Heart left ventricle (tissue), 16 donors: ENCODE data around the gene UBN2. TPM values are rescaled to one million over a fixed set of nuclear protein-coding genes. Genes with fewer than 3 reads are reported as not detected.
"Not testable (repeated sequence)": the region's sequence is repeated elsewhere in the genome, so short reads cannot be mapped to it uniquely, and the experiment has no call there.

Experiments used
- ATAC-seq, 4 donors: fragments of 200-7000 bp; cut with Tn5 transposase; one replicate each; pipeline ENCODE4 v1.9.1; 2020 to 2022; ENCODE audit warnings: moderate library complexity in 4 of 4, mild to moderate bottlenecking in 3 of 4, moderate number of reproducible peaks in 1 of 4
- DNase-seq, 5 donors: peaks; one replicate each; pipeline ENCODE4 v3.0.0-alpha.2; 2020
- H3K27ac ChIP-seq, 12 donors: fragments of 200-600 bp; sonication (generic) in 4 of 12; one replicate each; pipeline versions ENCODE4 v1.5.0 to v1.8.0; 2016 to 2022; ENCODE audit warnings: mild to moderate bottlenecking in 2 of 12
- H3K27me3 ChIP-seq, 9 donors: fragments of 200-600 bp; sonication (generic) in 2 of 9; one replicate each; pipeline versions ENCODE4 v1.5.1 to v1.8.0; 2016 to 2022; ENCODE audit warnings: mild to moderate bottlenecking in 3 of 9
- H3K36me3 ChIP-seq, 9 donors: fragments of 200-600 bp; sonication (generic) in 2 of 9; one replicate each; pipeline versions ENCODE4 v1.5.0 to v1.8.0; 2018 to 2022; ENCODE audit warnings: mild to moderate bottlenecking in 2 of 9
- H3K4me1 ChIP-seq, 12 donors: fragments of 200-600 bp; sonication (generic) in 4 of 12; one replicate each; pipeline versions ENCODE4 v1.5.0 to v1.8.0; 2016 to 2022; ENCODE audit warnings: mild to moderate bottlenecking in 3 of 12
- H3K4me3 ChIP-seq, 12 donors: fragments of 200-600 bp; sonication (generic) in 4 of 12; one replicate each; pipeline versions ENCODE4 v1.5.0 to v1.8.0; 2017 to 2022; ENCODE audit warnings: mild to moderate bottlenecking in 9 of 12, moderate library complexity in 4 of 12
- H3K9me3 ChIP-seq, 12 donors: fragments of 200-600 bp; sonication (generic) in 4 of 12; one replicate each; pipeline versions ENCODE4 v1.5.0 to v1.8.0; 2016 to 2022; ENCODE audit warnings: mild to moderate bottlenecking in 1 of 12
- CTCF ChIP-seq, 12 donors: fragments of 200-600 bp; sonication (generic) in 4 of 12; IDR thresholded peaks; one replicate each; pipeline versions ENCODE4 v1.5.0 to v1.8.0; 2018 to 2022; ENCODE audit warnings: antibody characterized with exemption in 12 of 12, mild to moderate bottlenecking in 5 of 12
- POLR2A ChIP-seq, 2 donors: fragments of 450-650 bp; IDR thresholded peaks; one replicate each; pipeline ENCODE4 v1.6.1; 2017; ENCODE audit warnings: antibody characterized with exemption in 2 of 2, mild to moderate bottlenecking in 2 of 2, moderate library complexity in 2 of 2
- WGBS, 4 donors: extraction: QIAGEN DNeasy Blood & Tissue Kit in 2 of 4; methylation state at CpG; one replicate each; pipeline versions ENCODE4 v1.1.5 to v1.1.7; 2013 to 2018; 5-methylcytosine and 5-hydroxymethylcytosine counted together
- intact Hi-C, 10 donors: fragments of 100-400 bp; cut with DNase I; formaldehyde crosslinking; loops; one replicate each; pipeline versions ENCODE4 v1.11.1 to v1.14.2; 2022
- polyA plus RNA-seq, 2 donors: library from polyadenylated mRNA; stranded (reverse); fragments of 200-250 nt; gene quantifications; one replicate each; pipeline ENCODE4 v1.2.3, GENCODE V29; 2013
- total RNA-seq, 9 donors: library from RNA; depleted of rRNA in 2 of 9; stranded (reverse); fragments of >200 nt in 2 of 9; fragmentation: NEBNext Ultra II Directional in 3 of 9; extraction: Animal tissue kit (Norgen Biotek cat#: 25700) in 3 of 9; gene quantifications; one replicate each; pipeline versions ENCODE4 v1.1.0 to v1.2.4, GENCODE V29; 2016 to 2023
- donor health status: ischemic (EF 13 %, LVEDD 7.1; RV severe dilation, severe dysfunction).
- donor health status: healthy with polysubstance abuse.
- donor health status: DM: no; HTN: yes; CAD: no.
- donor health status: DM: no; HTN: no; CAD: no.
- donor health status: ischemic (EF 25% LVEDD 6.9; RV normal size, moderate dysfunction).
- donor health status: ischemic (EF 25% LVEDD 5.7; RV mildly dilated, moderate dysfunction).
- donor health status: healthy.
- donor health status: DM: yes; HTN: yes; CAD: no.
- donor health status: ischemic (EF 35%, LVEDD 5.7; RV mildly dilated, moderate dysfunction).
- donor health status: nonischemic (EF 11% LVEDD 7.7; RV severe dilation, severe dysfunction).
- donor health status: DM: yes; HTN: yes; CAD: no.
- donor health status: PGD.
- donor health status: ischemic (EF 29% LVEDD 5.4; RV normal size, mild dysfunction).
- donor health status: nonischemic (EF 23%, LVEDD 6.1; RV moderate dilation, normal function).

Gene UBN2
- total and polyA plus RNA-seq, 11 donors = 3.3 to 26.9 (median 16.2) TPM

- Histone ChIP-seq H3K27me3 (no peaks in the 10 kb centered on the region), H3K9me3 (peaks cover 0 to 12% (median 4%) of the 10 kb centered on the region in 12 donors), H3K27ac (no peak overlapping the region), H3K4me1 (no peaks in the 10 kb centered on the region), H3K36me3 (no peaks in the 10 kb centered on the region), H3K4me3 (no peak overlapping the region)
- DNase-seq (no peak), ATAC-seq (no peak)
- no peak for TF ChIP-seq CTCF (IDR thresholded peaks at IDR 0.05)
- no peak for TF ChIP-seq POLR2A (IDR thresholded peaks at IDR 0.05)
- intact Hi-C loops = loop anchor here in 1 of 10 donors (5.0 kb wide), 1 partner anchor 53 kb away; no protein-coding TSS in a partner anchor
- 85 to 99% (median 93%) methylated on average over 2 of the region's 2 CpGs for WGBS, 4 donors
Measured at GRCh38 chr7:139200382-139200781, 30.7 kb upstream of the UBN2 start.

- TF ChIP-seq CTCF (IDR thresholded peaks at IDR 0.05) (no peak), POLR2A (IDR thresholded peaks at IDR 0.05) (no peak)
- H3K27ac ChIP-seq = no peak overlapping the region
- WGBS, 4 donors = 71 to 78% (median 75%) methylated on average over 3 of the region's 3 CpGs
- no peaks in the 10 kb centered on the region for H3K27me3 ChIP-seq
- H3K9me3 ChIP-seq = peaks cover 0 to 36% (median 16%) of the 10 kb centered on the region in 12 donors
- no peak for DNase-seq
- H3K4me3 ChIP-seq = no peak overlapping the region
- no peaks in the 10 kb centered on the region for H3K36me3 ChIP-seq
- ATAC-seq = no peak
- H3K4me1 ChIP-seq = no peaks in the 10 kb centered on the region
- intact Hi-C loops = loop anchor here in 1 of 10 donors (5.0 kb wide), 1 partner anchor 57 kb away; no protein-coding TSS in a partner anchor
Measured at GRCh38 chr7:139203992-139204391, 27.0 kb upstream of the UBN2 start.

- H3K27ac ChIP-seq = no peak overlapping the region
- H3K36me3 ChIP-seq = no peaks in the 10 kb centered on the region
- H3K4me1 ChIP-seq = no peaks in the 10 kb centered on the region
- no peak for ATAC-seq
- no peak overlapping the region for H3K4me3 ChIP-seq
- intact Hi-C loops = no loop called here
- TF ChIP-seq CTCF (IDR thresholded peaks at IDR 0.05) (no peak), POLR2A (IDR thresholded peaks at IDR 0.05) (no peak)
- peaks cover 0 to 36% (median 16%) of the 10 kb centered on the region in 12 donors for H3K9me3 ChIP-seq
- DNase-seq = no peak
- no peaks in the 10 kb centered on the region for H3K27me3 ChIP-seq
Measured at GRCh38 chr7:139205843-139206242, 25.2 kb upstream of the UBN2 start.

- Histone ChIP-seq H3K4me3 (no peak overlapping the region), H3K27me3 (no peaks in the 10 kb centered on the region), H3K4me1 (no peaks in the 10 kb centered on the region), H3K9me3 (peaks cover 0 to 9% (median 0%) of the 10 kb centered on the region in 12 donors), H3K36me3 (no peaks in the 10 kb centered on the region), H3K27ac (no peak overlapping the region)
- DNase-seq (no peak), ATAC-seq (no peak)
- TF ChIP-seq CTCF (IDR thresholded peaks at IDR 0.05) (no peak), POLR2A (IDR thresholded peaks at IDR 0.05) (no peak)
- WGBS, 4 donors = 88 to 97% (median 95%) methylated on average over 2 of the region's 2 CpGs
- intact Hi-C loops = no loop called here
Measured at GRCh38 chr7:139212133-139212532, 18.9 kb upstream of the UBN2 start.

- WGBS, 4 donors = 88 to 93% (median 91%) methylated on average over 6 of the region's 6 CpGs
- H3K36me3 ChIP-seq, ATAC-seq, H3K4me1 ChIP-seq, H3K27ac ChIP-seq, H3K9me3 ChIP-seq, H3K4me3 ChIP-seq, intact Hi-C loops, DNase-seq, H3K27me3 ChIP-seq: not testable (repeated sequence)
Measured at GRCh38 chr7:139213489-139213888, 17.5 kb upstream of the UBN2 start.
